ENCODE measurements around the gene CDS2. TPM values are rescaled to one million over a fixed set of nuclear protein-coding genes. Genes with fewer than 3 reads are reported as not detected.

Gene CDS2
- total and polyA plus RNA-seq, 2 of the 13 experiments (the other 11 are each of a cell fraction or from before 2014, with no cell fraction given), result 81.3 to 153 TPM

GRCh38 chr20:5211803-5212714 is 85.3 kb downstream of the CDS2 start (continued):
- no peak for TF ChIP-seq BRF2 (CRISPR knock-in tag; IDR thresholded peaks at IDR 0.05)
- TF ChIP-seq ZNF10 (CRISPR knock-in tag; IDR thresholded peaks at IDR 0.05; ENCODE audit: borderline replicate concordance, low read depth), result no peak
- peak; percentile 31; the same call in 1 of the 2 replicates for TF ChIP-seq TBX3 (IDR thresholded peaks at IDR 0.05; ENCODE audit: borderline replicate concordance)
- peak; percentile 38; the same call in 1 of the 2 replicates for TF ChIP-seq CBFB (CRISPR knock-in tag; IDR thresholded peaks at IDR 0.05)
- TF ChIP-seq ZNF180 (CRISPR knock-in tag; IDR thresholded peaks at IDR 0.05; ENCODE audit: borderline replicate concordance, low read depth), result no peak
- 0 out of 2 replicates have a peak, but pooled peaks have one; percentile 25 for TF ChIP-seq KDM2A (CRISPR knock-in tag; IDR thresholded peaks at IDR 0.05; ENCODE audit: borderline replicate concordance, low read depth)
- 0 out of 2 replicates have a peak, but pooled peaks have one; percentile 49 for TF ChIP-seq ATF5 (CRISPR knock-in tag; IDR thresholded peaks at IDR 0.05; ENCODE audit: low read depth)
- no peak for TF ChIP-seq ISX (CRISPR knock-in tag; conservative IDR thresholded peaks at IDR 0.05)
- TF ChIP-seq SAP130 (CRISPR knock-in tag; IDR thresholded peaks at IDR 0.05; ENCODE audit: low read depth), result peak; percentile 63; the same call in 1 of the 2 replicates
- TF ChIP-seq ZNF260 (CRISPR knock-in tag; IDR thresholded peaks at IDR 0.05; ENCODE audit: borderline replicate concordance, low read depth), result no peak
- no peak for TF ChIP-seq MTA3 (CRISPR knock-in tag; IDR thresholded peaks at IDR 0.05)
- TF ChIP-seq CHD4 (IDR thresholded peaks at IDR 0.05; ENCODE audit: borderline replicate concordance, low read length), result peak; percentile 69; the same call in 1 of the 2 replicates
- TF ChIP-seq NR2F6 (IDR thresholded peaks at IDR 0.05), result peak; percentile 47
- peak; percentile 41; the same call in 1 of the 2 replicates for TF ChIP-seq NR2F6 (CRISPR knock-in tag; IDR thresholded peaks at IDR 0.05)
- peak; percentile 12; the same call in 1 of the 2 replicates for TF ChIP-seq ZNF770 (CRISPR knock-in tag; IDR thresholded peaks at IDR 0.05)
- no peak for TF ChIP-seq FOXK2 (IDR thresholded peaks at IDR 0.05)
- peak; percentile 63 for TF ChIP-seq GATAD1 (CRISPR knock-in tag; IDR thresholded peaks at IDR 0.05)
- 0 out of 2 replicates have a peak, but pooled peaks have one; percentile 46 for TF ChIP-seq ZNF597 (CRISPR knock-in tag; IDR thresholded peaks at IDR 0.05)
- no peak for TF ChIP-seq ZNF34 (CRISPR knock-in tag; IDR thresholded peaks at IDR 0.05; ENCODE audit: borderline replicate concordance)
- TF ChIP-seq ZNF18 (CRISPR knock-in tag; IDR thresholded peaks at IDR 0.05; ENCODE audit: insufficient replicate concordance), result peak; percentile 45

Measured in HepG2 (cell line).